C4-2B (cell line): Measurements from ENCODE around the gene CITED4.

ENCODE experiments used
- H3K27ac ChIP-seq: fragments of 450-650 bp; 2 replicates; pipeline ENCODE4 v1.5.1; 2017
- ZFX ChIP-seq: fragments of 450-650 bp; IDR thresholded peaks from 2 replicates; pipeline ENCODE4 v1.6.1; 2017
- TF ChIP-seq, protein P1 (sequence below): fragments of 450-650 bp; conservative IDR thresholded peaks from 2 replicates; pipeline ENCODE4 v1.5.1; 2017; ENCODE audit warnings: mild to moderate bottlenecking

The CITED4 gene

DNA sequence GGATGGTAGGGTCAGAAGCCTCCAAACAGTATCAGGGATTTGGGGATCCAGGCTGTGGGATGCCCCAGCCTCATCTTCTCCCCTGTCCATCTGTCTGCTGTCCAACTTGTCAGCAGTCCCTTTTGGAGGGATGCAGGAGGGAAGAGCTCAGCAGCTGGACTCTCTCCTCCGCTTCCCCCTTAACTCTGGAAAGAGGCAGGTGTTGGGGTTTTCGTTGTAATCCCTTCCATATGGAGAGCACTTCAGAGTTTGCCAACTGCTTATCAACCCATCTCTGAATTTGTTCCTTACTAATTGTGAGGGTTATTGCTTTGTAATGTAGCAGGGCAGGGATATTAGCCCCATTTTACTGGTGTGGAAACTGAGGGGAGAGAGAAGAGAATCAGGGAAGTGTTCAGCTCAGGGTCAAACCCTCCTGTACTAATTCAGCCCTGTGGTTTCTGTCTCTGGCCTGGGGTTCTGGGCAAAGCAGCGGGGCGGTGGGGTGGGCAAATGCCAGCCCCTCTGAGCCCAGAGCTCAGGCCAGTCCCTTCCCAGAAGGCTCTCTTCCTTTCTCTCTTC lies 3.2 kb downstream of the CITED4 start:
- H3K27ac ChIP-seq = no peak overlapping the region
- TF ChIP-seq ZFX = no peak
- TF ChIP-seq, protein P1, sequence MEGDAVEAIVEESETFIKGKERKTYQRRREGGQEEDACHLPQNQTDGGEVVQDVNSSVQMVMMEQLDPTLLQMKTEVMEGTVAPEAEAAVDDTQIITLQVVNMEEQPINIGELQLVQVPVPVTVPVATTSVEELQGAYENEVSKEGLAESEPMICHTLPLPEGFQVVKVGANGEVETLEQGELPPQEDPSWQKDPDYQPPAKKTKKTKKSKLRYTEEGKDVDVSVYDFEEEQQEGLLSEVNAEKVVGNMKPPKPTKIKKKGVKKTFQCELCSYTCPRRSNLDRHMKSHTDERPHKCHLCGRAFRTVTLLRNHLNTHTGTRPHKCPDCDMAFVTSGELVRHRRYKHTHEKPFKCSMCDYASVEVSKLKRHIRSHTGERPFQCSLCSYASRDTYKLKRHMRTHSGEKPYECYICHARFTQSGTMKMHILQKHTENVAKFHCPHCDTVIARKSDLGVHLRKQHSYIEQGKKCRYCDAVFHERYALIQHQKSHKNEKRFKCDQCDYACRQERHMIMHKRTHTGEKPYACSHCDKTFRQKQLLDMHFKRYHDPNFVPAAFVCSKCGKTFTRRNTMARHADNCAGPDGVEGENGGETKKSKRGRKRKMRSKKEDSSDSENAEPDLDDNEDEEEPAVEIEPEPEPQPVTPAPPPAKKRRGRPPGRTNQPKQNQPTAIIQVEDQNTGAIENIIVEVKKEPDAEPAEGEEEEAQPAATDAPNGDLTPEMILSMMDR = no peak

DNA sequence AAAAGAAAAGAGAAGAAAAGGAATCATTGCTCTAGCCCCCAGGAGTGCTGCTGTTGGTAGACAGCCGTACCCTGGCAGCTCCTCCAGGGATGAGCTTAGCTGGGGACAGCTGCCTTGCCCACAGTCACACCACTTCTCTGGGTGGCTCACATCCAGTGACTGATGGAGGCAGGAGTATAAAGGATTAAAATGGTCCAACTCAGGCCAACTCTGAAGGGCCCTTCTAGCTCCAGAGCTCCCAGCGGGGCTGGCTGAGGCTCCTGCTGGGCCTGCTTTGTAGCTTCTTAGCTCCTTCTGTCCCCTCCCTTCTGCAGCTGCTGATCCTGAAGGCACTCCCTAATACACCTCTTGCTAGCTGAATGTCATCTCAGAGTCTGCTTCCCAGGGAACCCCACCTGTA lies 4.4 kb downstream of the CITED4 start:
- TF ChIP-seq ZFX = no peak
- TF ChIP-seq, protein P1 = no peak
- no peak overlapping the region for H3K27ac ChIP-seq

DNA sequence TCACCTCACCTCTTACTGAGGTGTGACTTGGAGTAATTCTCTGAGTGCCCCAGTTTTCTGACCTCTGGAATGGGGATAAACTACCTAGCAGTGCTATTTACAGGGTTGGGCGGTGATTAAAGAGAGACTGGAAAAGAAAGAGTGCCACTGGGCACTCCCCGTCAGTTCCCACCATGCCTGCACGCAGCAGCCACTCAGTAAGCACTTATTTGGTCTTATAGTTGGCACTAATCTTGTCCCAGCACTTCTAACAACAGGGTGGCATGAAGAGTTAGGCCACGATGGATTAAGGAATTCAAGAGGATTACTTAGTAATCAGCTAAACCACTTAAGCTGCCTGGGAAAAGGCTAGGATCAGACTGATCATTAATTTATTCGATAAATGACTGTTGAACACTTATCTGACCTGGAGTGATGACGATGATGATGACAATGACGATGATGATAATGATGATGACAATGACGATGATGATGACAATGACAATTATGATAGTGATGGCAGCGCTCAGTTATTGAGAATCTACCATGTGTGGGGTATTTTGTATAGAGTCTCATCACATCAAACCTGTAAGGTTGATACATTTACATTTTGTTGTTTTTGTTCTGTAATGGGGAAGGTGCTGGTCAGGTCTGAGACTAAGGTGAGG lies 5.4 kb downstream of the CITED4 start:
- H3K27ac ChIP-seq = no peak overlapping the region
- TF ChIP-seq ZFX = no peak
- TF ChIP-seq, protein P1 = no peak

DNA sequence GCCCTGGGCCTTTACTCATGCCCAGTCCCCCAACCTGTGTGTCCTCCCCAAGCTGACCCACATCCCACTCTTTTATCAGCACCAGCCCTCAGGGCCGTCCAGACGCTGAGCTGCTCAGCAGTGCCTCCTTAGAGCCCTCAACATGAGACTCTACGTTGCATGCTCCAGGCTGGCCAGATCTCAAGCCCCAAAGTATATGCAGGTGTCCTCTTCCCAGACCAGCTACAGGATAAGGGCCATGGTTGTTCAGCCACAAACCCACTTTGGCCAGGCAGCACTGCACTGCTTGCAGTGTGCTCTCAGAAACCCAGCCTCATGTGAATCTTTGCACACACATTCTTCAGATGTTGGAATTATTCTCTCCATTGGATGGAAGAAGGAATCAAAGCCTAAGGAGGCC lies 6.0 kb downstream of the CITED4 start:
- no peak overlapping the region for H3K27ac ChIP-seq
- TF ChIP-seq, protein P1 = no peak
- no peak for TF ChIP-seq ZFX

DNA sequence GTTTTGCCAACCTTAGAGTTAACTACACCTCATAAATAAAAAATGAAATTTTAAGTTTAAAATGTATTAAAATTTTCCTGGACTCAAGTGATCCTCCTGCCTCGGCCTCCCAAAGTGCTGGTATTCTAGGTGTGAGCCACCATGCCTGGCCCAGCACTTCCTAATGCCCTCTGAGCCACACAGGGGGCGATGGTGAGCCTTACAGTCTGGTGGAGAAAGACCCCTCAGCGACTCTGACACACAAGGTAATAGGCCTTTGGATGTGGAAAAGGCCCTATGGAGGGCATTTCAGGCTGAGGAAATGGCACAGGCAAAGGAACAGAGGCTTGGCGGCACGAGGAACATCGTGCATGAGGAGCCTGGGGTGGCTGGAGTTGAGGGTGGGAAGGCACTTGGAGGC lies 6.7 kb downstream of the CITED4 start:
- TF ChIP-seq ZFX = no peak
- TF ChIP-seq, protein P1 = no peak; the same call in 1 of the 2 replicates
- H3K27ac ChIP-seq = no peak overlapping the region

DNA sequence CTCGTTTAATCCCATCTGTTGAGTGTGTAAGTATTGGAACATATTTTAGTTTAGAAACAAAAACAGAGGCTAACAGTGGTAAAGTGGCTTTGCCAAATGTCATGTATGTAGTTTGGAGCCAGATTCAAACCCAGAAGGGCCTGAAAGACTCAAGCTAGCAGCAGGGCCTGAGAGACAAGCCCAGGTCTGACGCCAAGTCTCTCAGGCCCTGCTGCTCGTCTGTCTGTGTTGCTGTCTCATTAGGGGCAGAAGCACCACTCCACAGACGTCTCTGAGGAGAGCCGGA lies 8.3 kb downstream of the CITED4 start:
- TF ChIP-seq ZFX = no peak
- TF ChIP-seq, protein P1 = no peak
- H3K27ac ChIP-seq = no peak overlapping the region

DNA sequence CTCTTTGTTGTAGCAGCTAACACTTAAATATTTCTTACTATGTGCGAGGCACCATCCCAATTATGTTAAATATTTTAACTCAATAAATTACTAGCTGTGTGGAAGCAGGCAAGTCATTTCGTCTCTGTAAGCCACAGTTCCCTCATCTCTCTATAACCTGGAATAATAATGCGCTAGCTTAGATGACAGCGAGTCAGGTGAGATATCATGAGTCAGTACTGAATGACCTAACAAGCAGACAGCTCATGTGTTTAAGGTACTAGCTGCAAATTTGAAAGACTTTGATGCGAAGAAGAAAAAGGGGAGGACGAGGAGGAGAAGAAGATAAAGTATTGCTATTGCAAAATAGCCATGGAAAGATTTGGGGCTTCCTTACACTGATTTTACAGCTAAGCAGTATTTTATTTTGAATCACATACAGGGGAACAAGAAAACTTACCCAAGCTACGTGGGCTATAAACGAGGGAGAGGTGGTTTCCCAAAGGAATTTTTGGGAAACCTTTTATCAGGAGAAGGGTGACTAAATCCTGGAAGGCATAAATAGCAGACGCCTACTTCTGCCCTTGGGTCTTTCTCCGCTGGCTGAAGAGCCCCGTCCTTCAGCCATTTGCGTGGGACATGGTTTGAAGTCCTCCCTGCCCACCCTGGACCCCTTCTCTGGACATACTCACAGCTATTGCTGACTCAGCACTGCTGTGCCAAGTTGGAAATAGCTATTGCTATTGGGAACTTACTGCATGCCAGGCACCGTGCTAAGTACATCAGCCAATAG lies 8.9 kb downstream of the CITED4 start:
- no peak overlapping the region for H3K27ac ChIP-seq
- TF ChIP-seq ZFX = no peak
- TF ChIP-seq, protein P1 = no peak
